GM23248 (cell line): Measurements from ENCODE around the gene PER3. TPM values are rescaled to one million over a fixed set of nuclear protein-coding genes. Genes with fewer than 3 reads are reported as not detected.

ENCODE experiments used
- DNase-seq: peaks from one replicate; pipeline ENCODE4 v3.0.0-alpha.2; 2015
- H2AFZ ChIP-seq: fragments of 200-600 bp; sonication (generic); 2 replicates; pipeline ENCODE4 v1.6.1; 2016; ENCODE audit warnings: antibody characterized with exemption
- H3F3A ChIP-seq: fragments of 200-600 bp; sonication (generic); 2 replicates; pipeline ENCODE4 v1.6.1; 2016; ENCODE audit warnings: mild to moderate bottlenecking, antibody characterized with exemption, mixed run types; ENCODE audit not compliant: insufficient read depth
- H3K27ac ChIP-seq: fragments of 200-600 bp; sonication (generic); 2 replicates; pipeline ENCODE4 v1.5.1; 2016; ENCODE audit warnings: mild to moderate bottlenecking
- H3K27me3 ChIP-seq: fragments of 200-600 bp; sonication (generic); replicated peaks from 2 replicates; pipeline ENCODE4 v1.6.1; 2016; ENCODE audit warnings: mild to moderate bottlenecking; ENCODE audit not compliant: insufficient read depth
- H3K36me3 ChIP-seq: fragments of 200-600 bp; sonication (generic); 2 replicates; pipeline ENCODE4 v1.6.1; 2016; ENCODE audit warnings: low read depth, mild to moderate bottlenecking
- H3K4me1 ChIP-seq: fragments of 200-600 bp; sonication (generic); 2 replicates; pipeline ENCODE4 v1.6.1; 2016; ENCODE audit warnings: mild to moderate bottlenecking; ENCODE audit not compliant: insufficient read depth
- H3K4me2 ChIP-seq: fragments of 200-600 bp; sonication (generic); one replicate; pipeline ENCODE4 v1.6.1; 2016; ENCODE audit warnings: mild to moderate bottlenecking; ENCODE audit not compliant: unreplicated experiment
- H3K4me3 ChIP-seq: fragments of 200-600 bp; sonication (generic); 2 replicates; pipeline ENCODE4 v1.5.1; 2016; ENCODE audit warnings: mild to moderate bottlenecking
- H3K79me2 ChIP-seq: fragments of 200-600 bp; sonication (generic); 2 replicates; pipeline ENCODE4 v1.6.1; 2016; ENCODE audit warnings: mild to moderate bottlenecking; ENCODE audit not compliant: insufficient read depth
- H3K9ac ChIP-seq: fragments of 200-600 bp; sonication (generic); 2 replicates; pipeline ENCODE4 v1.6.1; 2016; ENCODE audit warnings: mild to moderate bottlenecking
- H3K9me2 ChIP-seq: fragments of 200-600 bp; sonication (generic); 2 replicates; pipeline ENCODE4 v1.6.1; 2016; ENCODE audit warnings: mixed run types, mild to moderate bottlenecking, moderate library complexity; ENCODE audit not compliant: insufficient read depth
- H3K9me3 ChIP-seq: fragments of 200-600 bp; sonication (generic); one replicate; pipeline ENCODE4 v1.6.1; 2017; ENCODE audit warnings: low read depth
- H4K20me1 ChIP-seq: fragments of 200-600 bp; sonication (generic); 2 replicates; pipeline ENCODE4 v1.6.0; 2016; ENCODE audit not compliant: insufficient read depth
- EZH2 ChIP-seq: fragments of 200-600 bp; sonication (generic); IDR thresholded peaks from 2 replicates; pipeline ENCODE4 v1.6.1; 2018; ENCODE audit warnings: antibody characterized with exemption, mild to moderate bottlenecking; ENCODE audit not compliant: insufficient read depth, poor library complexity, severe bottlenecking
- EZH2phosphoT487 ChIP-seq: fragments of 200-600 bp; sonication (generic); IDR thresholded peaks from 2 replicates; pipeline ENCODE4 v1.6.1; 2018; ENCODE audit warnings: antibody characterized with exemption, moderate library complexity, mild to moderate bottlenecking, low read depth; ENCODE audit not compliant: insufficient read depth
- WGBS, 2 experiments: methylation state at CpG; one replicate each; pipeline ENCODE4 v1.1.6; 2015 to 2017; ENCODE audit warnings: low lambda C conversion rate in 2 of 2, low coverage in 1 of 2; ENCODE audit errors: missing lambda C conversion rate in 2 of 2; 5-methylcytosine and 5-hydroxymethylcytosine counted together
- in situ Hi-C: fragments of 300-500 bp; cut with MboI; formaldehyde crosslinking; loops from 2 replicates; pipeline ENCODE4 v1.15.0; 2020
- polyA plus RNA-seq: library from polyadenylated mRNA; unstranded; fragments of >200 nt; fragmentation: Nextera tagmentation; extraction: Ambion mirVana; gene quantifications from 2 replicates; pipeline ENCODE4 v1.2.1, GENCODE V29; 2016
- total RNA-seq: library from RNA; depleted of rRNA; stranded (reverse); fragments of >200 nt; shearing (Covaris generic); gene quantifications from 2 replicates; pipeline ENCODE4 v1.2.3, GENCODE V29; 2014

PER3 gene
- total and polyA plus RNA-seq, 2 experiments from 2014 or later: 1.1 to 2.4 TPM

DNA sequence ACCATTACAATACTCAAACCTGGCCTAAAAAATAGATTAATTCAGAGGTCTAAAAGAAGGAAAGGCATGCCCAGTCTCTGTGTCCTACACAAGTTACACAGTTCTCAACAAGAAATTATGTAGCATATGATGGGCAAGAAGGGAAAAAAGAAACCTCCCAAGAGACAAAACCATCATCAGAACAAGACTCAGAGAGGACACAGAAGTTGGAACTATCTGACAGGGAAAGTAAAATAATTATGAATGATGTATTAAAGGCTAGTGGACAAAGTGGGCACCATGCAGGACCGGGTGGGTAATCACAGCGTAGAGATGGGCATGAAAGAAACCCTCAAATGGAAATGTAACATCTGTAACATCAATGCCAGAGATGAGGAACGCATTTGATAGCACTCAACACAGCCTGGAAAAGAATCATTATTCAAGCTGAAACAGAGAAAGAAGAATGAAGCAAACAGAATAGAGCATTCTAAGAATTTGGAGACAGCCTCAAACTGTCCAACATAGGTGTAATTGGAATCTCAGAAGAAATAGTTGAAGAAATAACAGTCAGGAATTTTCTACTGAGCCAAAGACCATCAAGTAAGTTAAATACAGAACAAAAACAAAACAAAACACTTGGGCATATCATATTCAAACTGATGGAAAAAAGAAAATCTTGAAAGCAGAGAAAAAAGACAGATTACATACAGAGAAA lies 29.7 kb downstream of the PER3 start:
- Histone ChIP-seq H3K36me3 (peaks cover 13% of the 10 kb centered on the region; the same call in 1 of the 2 replicates), H3K27ac (no peak overlapping the region), H3K4me3 (no peak overlapping the region), H3F3A (0 out of 2 replicates have a peak, but pooled peaks cover 5% of the 10 kb centered on the region), H3K9me3 (no peaks in the 10 kb centered on the region), H3K27me3 (no peaks in the 10 kb centered on the region), H4K20me1 (no peaks in the 10 kb centered on the region), H3K9me2 (no peaks in the 10 kb centered on the region), H3K4me2 (no peak overlapping the region), H2AFZ (no peak overlapping the region), H3K9ac (no peak overlapping the region), H3K4me1 (0 out of 2 replicates have a peak, but pooled peaks cover 7% of the 10 kb centered on the region), H3K79me2 (no peaks in the 10 kb centered on the region)
- DNase-seq: no peak
- in situ Hi-C loops: no loop called here
- TF ChIP-seq EZH2 (no peak), EZH2phosphoT487 (no peak)
- WGBS, 2 experiments: 89 to 96% methylated on average over 3 of the region's 3 CpGs

DNA sequence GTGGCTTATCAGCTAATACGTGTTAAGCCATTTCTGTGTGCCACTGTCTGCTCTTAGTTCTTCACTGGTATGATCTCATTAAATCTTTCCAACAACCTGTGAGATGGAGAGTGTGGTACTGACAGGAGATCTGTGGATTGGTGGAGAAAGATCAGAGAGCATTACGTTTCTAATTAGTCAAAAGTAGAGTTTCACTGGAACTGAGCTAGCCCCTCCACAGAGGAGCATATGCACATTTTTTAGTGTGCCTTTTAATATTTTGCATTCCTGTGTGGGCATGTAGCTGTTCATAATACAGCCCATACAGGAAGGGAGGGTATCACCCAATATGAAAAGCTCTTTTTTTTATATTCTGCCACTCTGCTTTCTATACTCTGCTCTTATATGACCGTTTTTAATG lies 37.2 kb downstream of the PER3 start:
- no peak for DNase-seq
- Histone ChIP-seq H3K9me2 (no peaks in the 10 kb centered on the region), H3K9me3 (no peaks in the 10 kb centered on the region), H3K9ac (no peak overlapping the region), H3K79me2 (no peaks in the 10 kb centered on the region), H3K27me3 (no peaks in the 10 kb centered on the region), H2AFZ (no peak overlapping the region), H3K36me3 (no peaks in the 10 kb centered on the region), H3K4me3 (no peak overlapping the region), H3K4me2 (no peak overlapping the region), H3F3A (no peaks in the 10 kb centered on the region), H3K27ac (no peak overlapping the region), H3K4me1 (no peaks in the 10 kb centered on the region), H4K20me1 (no peaks in the 10 kb centered on the region)
- TF ChIP-seq EZH2phosphoT487: no peak
- no peak for TF ChIP-seq EZH2
- WGBS, 2 experiments: 88 to 90% methylated on average over 3 of the region's 3 CpGs
- in situ Hi-C loops: no loop called here

GRCh38 chr1:7824701-7825100 lies 40.6 kb downstream of the PER3 start:
- no peaks in the 10 kb centered on the region for H3K4me1 ChIP-seq
- no peak overlapping the region for H3K27ac ChIP-seq
- no peaks in the 10 kb centered on the region for H3K9me2 ChIP-seq
- H3K36me3 ChIP-seq: no peaks in the 10 kb centered on the region; the same call in 1 of the 2 replicates
- H4K20me1 ChIP-seq: no peaks in the 10 kb centered on the region
- in situ Hi-C loops: no loop called here
- H3K4me2 ChIP-seq: no peak overlapping the region
- H2AFZ ChIP-seq: no peak overlapping the region
- H3K4me3 ChIP-seq: no peak overlapping the region
- WGBS, 2 experiments: 95 to 96% methylated on average over 8 of the region's 8 CpGs
- no peak overlapping the region for H3K9ac ChIP-seq
- no peaks in the 10 kb centered on the region for H3F3A ChIP-seq
- H3K9me3 ChIP-seq: no peaks in the 10 kb centered on the region
- TF ChIP-seq EZH2phosphoT487 (no peak), EZH2 (no peak)
- no peak for DNase-seq
- no peaks in the 10 kb centered on the region for H3K79me2 ChIP-seq
- no peaks in the 10 kb centered on the region for H3K27me3 ChIP-seq

GRCh38 chr1:7826363-7826762 lies 42.3 kb downstream of the PER3 start:
- H3K27me3 ChIP-seq: no peaks in the 10 kb centered on the region
- no peaks in the 10 kb centered on the region for H4K20me1 ChIP-seq
- no peak overlapping the region for H3K9ac ChIP-seq
- H3K9me3 ChIP-seq: no peaks in the 10 kb centered on the region
- H3K4me1 ChIP-seq: no peaks in the 10 kb centered on the region
- no peak overlapping the region for H3K4me3 ChIP-seq
- TF ChIP-seq EZH2phosphoT487 (no peak), EZH2 (no peak)
- WGBS, 2 experiments: 86% methylated on average over 7 of the region's 7 CpGs
- H3F3A ChIP-seq: no peaks in the 10 kb centered on the region
- no peaks in the 10 kb centered on the region; the same call in 1 of the 2 replicates for H3K36me3 ChIP-seq
- DNase-seq: no peak
- no peak overlapping the region for H3K27ac ChIP-seq
- H3K79me2 ChIP-seq: no peaks in the 10 kb centered on the region
- H3K9me2 ChIP-seq: no peaks in the 10 kb centered on the region
- H2AFZ ChIP-seq: no peak overlapping the region
- in situ Hi-C loops: no loop called here
- H3K4me2 ChIP-seq: no peak overlapping the region
